Memory B cell (primary cell): ENCODE measurements around the gene MCF2L2.

Source experiments
- ATAC-seq: fragments of 150-1000 bp; cut with Tn5 transposase; 2 replicates; pipeline ENCODE4 v1.10.0; 2021; ENCODE audit warnings: low read depth, mild to moderate bottlenecking, moderate library complexity
- DNase-seq, 2 donors: peaks; one replicate each; pipeline ENCODE4 v3.0.0; 2022; ENCODE audit warnings: low spot score in 2 of 2
- H3K27ac Mint-ChIP-seq: one replicate; pipeline ENCODE4 v1.8.0; 2022; ENCODE audit warnings: mild to moderate bottlenecking, moderate library complexity, mixed read lengths
- H3K27me3 Mint-ChIP-seq: one replicate; pipeline ENCODE4 v1.8.0; 2022; ENCODE audit warnings: mixed read lengths
- H3K36me3 Mint-ChIP-seq: one replicate; pipeline ENCODE4 v1.8.0; 2022; ENCODE audit warnings: mild to moderate bottlenecking, mixed read lengths
- H3K4me1 Mint-ChIP-seq: one replicate; pipeline ENCODE4 v1.8.0; 2022; ENCODE audit warnings: mixed read lengths
- H3K4me3 Mint-ChIP-seq: one replicate; pipeline ENCODE4 v1.8.0; 2022; ENCODE audit warnings: mild to moderate bottlenecking, moderate library complexity, mixed read lengths
- H3K9me3 Mint-ChIP-seq: one replicate; pipeline ENCODE4 v1.8.0; 2022; ENCODE audit warnings: mixed read lengths

Gene MCF2L2

DNA sequence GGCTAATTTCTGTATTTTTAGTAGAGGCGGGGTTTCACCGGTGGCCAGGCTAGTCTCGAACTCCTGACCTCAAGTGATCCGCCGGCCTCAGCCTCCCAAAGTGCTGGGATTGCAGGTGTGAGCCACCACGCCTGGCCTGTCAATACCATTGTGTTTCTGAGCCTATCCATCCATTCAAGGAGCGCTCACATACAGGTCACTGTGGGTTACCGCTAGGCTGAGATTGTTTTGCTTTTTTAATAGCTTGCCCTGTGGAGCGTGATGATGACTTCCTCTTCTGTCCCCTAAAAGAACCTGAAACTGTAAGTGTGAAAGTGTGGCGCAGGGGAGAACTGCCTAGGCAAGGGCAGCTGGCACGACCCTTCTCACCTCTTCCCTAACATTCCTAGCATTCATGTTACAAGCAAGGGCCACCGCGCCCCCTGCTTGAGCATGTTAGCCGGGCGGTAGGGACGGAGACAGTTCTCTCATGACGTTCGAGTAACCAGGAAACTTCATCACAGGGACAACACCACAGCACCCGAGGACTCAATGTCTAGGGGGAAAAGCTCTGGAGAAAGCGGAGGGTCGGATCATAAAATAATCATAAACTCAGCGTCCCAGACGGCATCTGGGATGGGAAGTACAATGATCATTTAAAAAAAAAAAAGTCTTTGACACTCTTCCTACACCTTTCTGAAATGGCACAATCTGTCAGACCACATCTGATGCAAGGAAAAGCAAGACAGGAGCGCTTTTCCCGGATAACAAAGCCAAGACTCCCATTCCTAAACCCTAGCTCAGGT lies 266.7 kb downstream of the MCF2L2 start:
- ATAC-seq = peak; percentile 90
- H3K4me3 Mint-ChIP-seq = peak overlapping the region; percentile 75
- H3K9me3 Mint-ChIP-seq = peaks cover 6% of the 10 kb centered on the region
- H3K4me1 Mint-ChIP-seq = peaks cover 16% of the 10 kb centered on the region
- peak overlapping the region; percentile 90 for H3K27ac Mint-ChIP-seq
- H3K27me3 Mint-ChIP-seq = peaks cover 25% of the 10 kb centered on the region
- peak; percentile 63 to 73 for DNase-seq
- H3K36me3 Mint-ChIP-seq = peaks cover 2% of the 10 kb centered on the region

DNA sequence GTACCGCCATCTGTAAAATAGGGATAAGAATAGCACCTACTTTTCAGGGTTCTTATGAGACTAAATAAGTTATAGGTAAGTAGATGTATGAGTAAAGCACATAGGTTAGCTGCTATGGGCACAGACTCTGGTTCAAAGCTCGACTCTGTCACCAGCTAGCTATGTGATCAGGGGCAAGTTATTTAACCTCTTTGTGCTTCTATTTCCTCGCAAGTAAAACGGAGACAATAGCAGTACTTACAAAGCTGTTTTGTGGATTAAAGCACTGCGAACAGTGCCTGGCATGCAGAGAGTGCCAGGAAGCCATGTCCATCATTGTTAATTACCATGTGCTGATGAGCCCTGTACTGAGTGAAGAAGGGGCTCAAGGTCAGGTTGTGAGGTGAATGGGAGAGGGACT lies 267.8 kb downstream of the MCF2L2 start:
- peaks cover 16% of the 10 kb centered on the region for H3K4me1 Mint-ChIP-seq
- peaks cover 31% of the 10 kb centered on the region for H3K27me3 Mint-ChIP-seq
- peaks cover 2% of the 10 kb centered on the region for H3K36me3 Mint-ChIP-seq
- DNase-seq (no peak), ATAC-seq (no peak)
- no peak overlapping the region for H3K27ac Mint-ChIP-seq
- H3K4me3 Mint-ChIP-seq = no peak overlapping the region
- H3K9me3 Mint-ChIP-seq = peaks cover 6% of the 10 kb centered on the region

DNA sequence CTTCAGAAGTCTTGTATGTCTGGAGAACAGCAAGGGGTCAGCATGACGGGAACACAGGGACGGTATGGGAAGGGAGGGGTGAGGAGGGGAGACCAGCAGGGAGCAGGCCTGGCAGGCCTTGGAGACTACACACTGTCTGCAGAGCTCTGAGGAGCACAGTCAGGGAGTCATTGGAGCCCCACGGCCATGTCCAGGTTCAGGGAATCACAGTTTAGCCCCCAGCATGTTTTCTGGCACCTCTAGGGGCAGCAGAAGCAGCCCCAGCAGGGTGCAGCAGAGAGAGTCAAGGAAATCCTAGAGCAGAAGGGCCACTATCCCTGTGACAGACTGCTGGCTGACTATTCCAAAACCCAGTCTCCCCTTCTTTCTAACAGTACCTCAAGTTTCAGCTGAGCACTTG lies 269.1 kb downstream of the MCF2L2 start:
- Mint-ChIP-seq H3K9me3 (peaks cover 6% of the 10 kb centered on the region), H3K4me3 (no peak overlapping the region), H3K4me1 (peaks cover 16% of the 10 kb centered on the region), H3K36me3 (peaks cover 2% of the 10 kb centered on the region), H3K27me3 (peaks cover 35% of the 10 kb centered on the region), H3K27ac (no peak overlapping the region)
- DNase-seq (no peak), ATAC-seq (no peak)

DNA sequence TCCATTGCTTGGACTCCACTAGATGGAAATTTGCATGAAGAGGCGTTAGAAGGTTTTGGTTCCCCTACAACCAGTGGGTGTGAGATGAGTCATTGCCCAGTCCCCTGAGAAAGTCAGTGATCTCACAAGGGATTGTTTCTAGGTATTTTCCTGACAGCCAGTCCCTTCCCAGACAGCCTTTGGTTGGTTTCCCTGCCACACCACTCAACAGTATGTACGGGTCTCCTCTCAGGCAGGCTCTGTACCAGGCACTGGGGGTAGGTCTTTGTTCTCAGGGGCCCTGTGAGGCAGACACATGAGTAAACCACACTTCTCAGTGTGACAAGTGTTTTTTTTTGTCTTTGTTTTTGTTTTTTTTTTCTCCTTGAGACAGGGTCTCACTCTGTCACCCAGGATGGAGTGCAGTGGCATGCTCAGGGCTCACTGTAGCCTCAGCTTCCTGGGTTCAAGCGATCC lies 269.8 kb downstream of the MCF2L2 start:
- ATAC-seq (peak; percentile 16), DNase-seq (no peak)
- peaks cover 2% of the 10 kb centered on the region for H3K36me3 Mint-ChIP-seq
- peaks cover 6% of the 10 kb centered on the region for H3K9me3 Mint-ChIP-seq
- H3K4me3 Mint-ChIP-seq = no peak overlapping the region
- H3K27ac Mint-ChIP-seq = no peak overlapping the region
- peaks cover 16% of the 10 kb centered on the region for H3K4me1 Mint-ChIP-seq
- H3K27me3 Mint-ChIP-seq = peaks cover 41% of the 10 kb centered on the region

DNA sequence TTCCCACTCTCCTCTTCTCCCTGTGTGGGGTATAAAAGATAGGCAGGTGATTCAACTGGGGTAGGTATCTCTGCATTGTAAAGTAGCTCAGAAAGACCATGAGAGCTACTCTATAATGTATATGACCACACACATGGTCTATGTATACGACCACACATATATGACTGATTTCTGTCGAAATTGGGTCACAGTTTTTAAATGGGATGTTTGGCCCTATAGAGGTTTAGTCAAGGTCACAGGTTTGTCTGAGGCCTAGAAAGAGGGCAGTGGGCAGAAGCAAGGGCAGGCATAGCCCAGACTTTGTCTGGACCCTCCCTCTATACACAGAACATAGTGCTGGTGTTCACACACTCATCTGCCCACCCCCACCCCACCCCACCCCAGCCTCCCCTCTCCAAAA lies 270.3 kb downstream of the MCF2L2 start:
- DNase-seq (no peak), ATAC-seq (no peak)
- Mint-ChIP-seq H3K9me3 (peaks cover 6% of the 10 kb centered on the region), H3K4me1 (peaks cover 16% of the 10 kb centered on the region), H3K36me3 (peaks cover 2% of the 10 kb centered on the region), H3K27me3 (peaks cover 43% of the 10 kb centered on the region), H3K27ac (no peak overlapping the region), H3K4me3 (no peak overlapping the region)

DNA sequence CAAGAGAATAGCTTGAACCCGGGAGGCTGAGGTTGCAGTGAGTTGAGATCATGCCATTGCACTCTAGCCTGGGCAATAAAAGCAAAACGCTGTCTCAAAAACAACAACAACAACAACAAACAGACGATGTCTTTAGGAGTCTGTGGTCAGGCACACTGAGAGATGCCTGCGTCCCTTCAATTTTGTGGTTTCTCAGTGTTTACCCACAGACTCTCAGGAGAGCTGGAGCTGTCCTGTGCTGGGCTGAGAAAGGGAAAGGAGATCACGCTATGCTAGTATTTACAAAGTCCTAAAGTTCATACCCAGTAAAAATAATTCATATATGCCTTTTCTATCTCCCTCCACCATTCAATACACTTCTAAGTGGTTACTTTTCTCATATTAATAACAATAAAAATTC lies 272.2 kb downstream of the MCF2L2 start:
- Mint-ChIP-seq H3K9me3 (peaks cover 6% of the 10 kb centered on the region), H3K27me3 (peaks cover 44% of the 10 kb centered on the region), H3K27ac (no peak overlapping the region), H3K4me1 (peaks cover 7% of the 10 kb centered on the region), H3K4me3 (no peak overlapping the region), H3K36me3 (peaks cover 2% of the 10 kb centered on the region)
- DNase-seq = no peak
- no peak for ATAC-seq

DNA sequence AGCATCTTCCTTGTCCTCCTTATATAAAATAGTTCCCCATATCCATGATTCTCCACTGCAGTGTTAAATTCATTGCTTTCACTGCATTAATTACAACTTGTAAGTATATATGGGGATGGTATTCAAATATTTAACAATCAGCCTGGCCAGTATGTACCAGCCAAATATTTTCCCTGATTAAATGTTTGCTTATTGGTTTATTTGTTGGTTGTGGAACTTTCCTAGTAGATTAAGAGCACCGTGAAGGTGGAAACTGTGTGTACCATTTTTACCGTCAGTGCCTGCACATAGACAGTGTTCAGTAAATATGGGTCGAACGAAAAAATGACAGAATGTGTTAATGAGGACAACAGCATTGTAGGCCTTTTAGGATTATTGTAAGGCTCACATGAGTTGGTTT lies 272.9 kb downstream of the MCF2L2 start:
- ATAC-seq (no peak), DNase-seq (no peak)
- H3K4me3 Mint-ChIP-seq = no peak overlapping the region
- H3K27me3 Mint-ChIP-seq = peaks cover 49% of the 10 kb centered on the region
- peaks cover 6% of the 10 kb centered on the region for H3K9me3 Mint-ChIP-seq
- H3K4me1 Mint-ChIP-seq = peaks cover 7% of the 10 kb centered on the region
- H3K27ac Mint-ChIP-seq = no peak overlapping the region
- peaks cover 2% of the 10 kb centered on the region for H3K36me3 Mint-ChIP-seq

DNA sequence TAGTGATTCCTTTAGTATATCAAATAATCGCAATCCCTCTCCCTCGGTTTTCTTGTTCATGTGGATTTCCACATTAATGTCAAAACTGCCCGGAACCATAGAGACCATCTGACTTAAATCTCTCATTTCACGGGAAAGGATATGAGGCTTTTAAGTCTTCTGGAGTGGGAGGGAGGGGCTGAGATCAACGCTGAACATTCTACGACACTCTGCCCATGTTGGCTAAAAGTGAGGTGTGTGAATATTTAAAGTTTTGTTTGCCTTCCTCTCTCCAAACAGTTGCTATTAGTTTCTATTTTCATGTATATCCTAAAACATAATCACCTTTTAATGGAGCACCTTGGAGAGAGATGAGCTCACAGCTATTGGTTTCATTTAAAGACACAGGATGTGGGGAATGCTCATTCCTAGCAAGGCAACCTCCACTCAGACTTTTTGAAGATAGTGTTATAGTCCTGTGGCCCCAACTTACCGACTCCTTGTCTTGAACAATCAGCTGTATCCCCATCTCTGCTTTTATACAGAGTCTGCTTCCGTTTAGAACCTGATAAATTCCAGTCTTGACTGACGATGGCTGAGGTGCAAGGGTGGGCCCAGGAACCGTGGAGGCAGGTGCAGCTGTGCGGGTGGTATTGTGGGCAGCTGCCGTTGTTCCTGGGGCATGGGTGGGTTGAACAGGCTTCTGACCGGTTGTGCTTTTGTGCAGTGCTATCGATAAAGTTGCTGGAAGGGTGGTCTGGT lies 275.0 kb downstream of the MCF2L2 start:
- no peak for DNase-seq
- H3K27ac Mint-ChIP-seq = no peak overlapping the region
- H3K36me3 Mint-ChIP-seq = no peaks in the 10 kb centered on the region
- no peaks in the 10 kb centered on the region for H3K4me1 Mint-ChIP-seq
- peaks cover 50% of the 10 kb centered on the region for H3K27me3 Mint-ChIP-seq
- ATAC-seq = no peak
- no peak overlapping the region for H3K4me3 Mint-ChIP-seq
- H3K9me3 Mint-ChIP-seq = peaks cover 9% of the 10 kb centered on the region

DNA sequence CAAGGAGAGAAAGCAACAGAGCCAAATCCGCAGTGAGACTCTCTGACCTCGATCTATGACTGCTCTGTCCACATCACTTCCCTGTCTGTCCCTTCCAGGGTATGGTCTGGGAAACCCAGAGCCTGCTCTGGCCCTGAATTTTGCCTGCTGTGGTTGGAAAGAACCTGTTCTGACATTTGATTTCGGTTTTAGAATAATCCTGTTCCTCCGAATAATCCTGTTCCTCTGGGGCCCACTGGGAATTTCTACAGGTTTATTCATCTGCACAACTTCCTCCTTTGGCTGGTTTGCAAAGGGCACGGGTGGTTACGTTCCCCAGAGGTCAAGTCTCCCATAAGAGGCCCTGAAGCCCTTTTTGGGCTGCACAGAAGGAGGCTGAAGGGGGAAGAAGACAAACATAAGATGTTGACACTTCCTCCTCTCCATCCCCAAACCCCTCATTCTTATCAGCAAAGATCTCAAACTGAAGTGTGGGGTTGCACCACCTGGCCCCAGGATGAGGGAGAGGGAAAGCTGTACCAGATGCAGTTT lies 276.5 kb downstream of the MCF2L2 start:
- Mint-ChIP-seq H3K4me3 (no peak overlapping the region), H3K9me3 (peaks cover 4% of the 10 kb centered on the region), H3K27ac (no peak overlapping the region), H3K4me1 (no peaks in the 10 kb centered on the region), H3K36me3 (no peaks in the 10 kb centered on the region), H3K27me3 (peaks cover 48% of the 10 kb centered on the region)
- ATAC-seq (no peak), DNase-seq (no peak)

DNA sequence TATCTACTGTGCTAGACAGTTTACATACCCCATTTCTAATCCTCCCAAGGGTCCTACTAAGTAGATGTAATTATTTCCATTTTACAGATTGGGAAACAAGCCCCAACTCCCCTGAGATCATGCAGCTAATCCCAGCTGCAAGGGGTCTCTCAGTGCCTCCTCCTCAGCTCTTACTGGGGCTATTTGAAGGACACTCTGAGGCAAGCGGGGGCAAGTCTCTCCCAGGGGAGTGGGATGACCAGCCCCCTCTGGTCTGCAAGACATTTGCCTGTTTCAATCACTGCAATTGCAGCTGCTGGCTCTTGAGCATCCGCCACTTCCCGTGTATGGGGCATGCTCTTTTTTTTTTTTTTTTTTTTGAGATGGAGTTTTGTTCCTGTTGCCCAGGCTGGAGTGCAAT lies 277.3 kb downstream of the MCF2L2 start:
- no peaks in the 10 kb centered on the region for H3K4me1 Mint-ChIP-seq
- H3K27ac Mint-ChIP-seq = no peak overlapping the region
- peaks cover 4% of the 10 kb centered on the region for H3K9me3 Mint-ChIP-seq
- no peak for DNase-seq
- H3K27me3 Mint-ChIP-seq = peaks cover 43% of the 10 kb centered on the region
- no peaks in the 10 kb centered on the region for H3K36me3 Mint-ChIP-seq
- ATAC-seq = no peak
- no peak overlapping the region for H3K4me3 Mint-ChIP-seq

DNA sequence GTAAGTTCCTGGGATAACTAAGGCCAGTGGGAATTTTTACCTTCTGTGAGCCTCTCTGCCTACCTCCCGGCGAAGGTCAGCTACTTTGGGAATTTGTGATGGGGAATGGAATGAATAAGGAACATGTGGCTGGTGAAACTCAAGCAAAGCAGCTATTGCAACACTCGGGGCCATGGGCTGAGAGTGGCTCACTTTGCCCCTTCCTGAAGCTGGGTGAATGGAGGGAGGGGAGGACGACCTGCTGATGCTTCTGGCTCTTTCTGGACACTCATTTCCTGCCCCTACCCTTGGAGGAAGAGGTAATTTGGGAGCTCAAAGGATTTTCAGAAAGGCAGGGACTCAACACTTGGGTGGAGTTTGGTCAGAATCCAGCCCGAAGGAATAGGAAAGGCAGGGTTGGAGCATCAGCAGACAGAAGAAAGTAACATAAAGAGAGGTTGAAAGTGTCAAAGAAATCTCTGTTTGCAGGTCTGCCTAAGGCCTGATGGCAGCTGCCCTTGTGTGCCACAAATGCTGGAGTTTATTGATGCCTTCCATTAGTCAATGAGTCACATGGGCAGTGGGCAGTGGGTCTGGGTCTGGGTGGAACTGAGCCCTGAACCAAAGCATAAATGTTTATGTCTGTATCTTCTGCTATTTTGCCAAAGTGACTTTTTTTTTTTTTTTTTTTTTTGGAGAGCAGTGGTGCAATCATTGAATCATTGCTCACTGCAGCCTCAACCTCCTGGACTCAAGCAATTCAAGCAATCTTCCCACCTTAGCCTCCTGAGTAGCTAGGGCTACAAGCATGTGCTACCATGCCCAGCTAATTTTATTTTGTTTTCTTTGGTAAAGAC lies 278.3 kb downstream of the MCF2L2 start:
- no peaks in the 10 kb centered on the region for H3K36me3 Mint-ChIP-seq
- H3K4me3 Mint-ChIP-seq = no peak overlapping the region
- peaks cover 4% of the 10 kb centered on the region for H3K9me3 Mint-ChIP-seq
- ATAC-seq (no peak), DNase-seq (no peak)
- peaks cover 39% of the 10 kb centered on the region for H3K27me3 Mint-ChIP-seq
- no peaks in the 10 kb centered on the region for H3K4me1 Mint-ChIP-seq
- H3K27ac Mint-ChIP-seq = no peak overlapping the region

DNA sequence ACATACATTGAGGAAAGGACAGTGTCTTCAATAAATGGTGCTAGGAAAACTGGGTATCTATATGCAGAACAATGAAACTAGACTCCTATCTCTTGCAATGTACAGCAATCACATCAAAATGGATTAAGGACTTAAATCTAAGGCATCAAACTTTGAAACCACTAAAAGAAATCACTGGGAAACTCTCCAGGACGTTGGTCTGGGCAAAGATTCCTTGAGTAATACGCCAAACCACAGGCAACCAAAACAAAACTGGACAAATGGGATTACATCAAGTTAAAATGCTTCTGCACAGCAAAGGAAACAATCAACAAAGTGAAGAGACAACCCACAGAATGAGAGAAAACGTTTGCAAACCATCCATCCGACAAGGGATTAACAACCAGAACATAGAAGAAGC lies 280.4 kb downstream of the MCF2L2 start:
- DNase-seq (no peak), ATAC-seq (no peak)
- Mint-ChIP-seq H3K9me3 (peaks cover 4% of the 10 kb centered on the region), H3K27ac (no peak overlapping the region), H3K4me3 (no peak overlapping the region), H3K27me3 (peaks cover 42% of the 10 kb centered on the region), H3K4me1 (peaks cover 3% of the 10 kb centered on the region), H3K36me3 (peaks cover 3% of the 10 kb centered on the region)

DNA sequence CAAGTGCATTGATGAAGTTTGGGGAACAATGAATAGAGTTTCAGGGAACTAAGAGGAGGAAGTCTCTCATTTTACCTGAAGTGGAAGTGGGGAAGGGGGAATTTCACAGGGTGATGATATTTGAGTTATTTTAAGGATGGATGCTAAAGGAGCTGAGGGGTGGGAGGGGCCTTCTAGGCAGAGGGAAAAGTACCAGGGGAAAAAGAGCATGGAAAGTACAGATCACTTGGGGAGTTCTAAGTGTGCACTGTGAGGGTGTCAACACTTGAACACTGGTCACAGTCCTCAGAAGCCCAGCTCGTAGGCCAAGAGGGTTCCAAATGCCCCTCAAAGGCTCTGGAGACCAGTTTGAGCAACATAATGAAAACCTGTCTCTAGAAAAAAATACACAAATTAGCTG lies 284.1 kb downstream of the MCF2L2 start:
- Mint-ChIP-seq H3K4me1 (peaks cover 3% of the 10 kb centered on the region), H3K27me3 (peaks cover 36% of the 10 kb centered on the region), H3K36me3 (peaks cover 3% of the 10 kb centered on the region), H3K4me3 (no peak overlapping the region), H3K27ac (no peak overlapping the region), H3K9me3 (peaks cover 4% of the 10 kb centered on the region)
- DNase-seq = no peak
- ATAC-seq = no peak

DNA sequence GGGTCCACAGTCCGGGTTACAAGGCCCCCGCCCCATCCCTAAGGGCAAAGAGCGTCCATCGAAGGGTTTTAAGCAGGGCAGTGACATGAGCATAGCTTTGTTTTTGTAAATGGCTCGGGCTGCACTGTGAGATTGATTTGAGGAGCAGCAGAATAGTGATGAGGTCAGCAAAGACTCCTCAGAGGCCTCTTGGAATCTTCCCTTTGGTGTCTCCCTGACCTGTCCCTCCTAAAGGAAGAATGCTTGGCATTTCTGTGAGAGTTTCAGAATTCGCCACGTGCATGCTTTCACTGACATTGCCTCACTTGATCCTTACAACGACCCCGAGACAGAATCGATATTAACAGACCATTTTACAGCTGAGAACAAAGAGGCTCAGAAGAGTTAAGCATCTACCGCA lies 286.2 kb downstream of the MCF2L2 start:
- peaks cover 37% of the 10 kb centered on the region for H3K27me3 Mint-ChIP-seq
- no peak overlapping the region for H3K4me3 Mint-ChIP-seq
- no peak for DNase-seq
- ATAC-seq = no peak
- H3K9me3 Mint-ChIP-seq = peaks cover 5% of the 10 kb centered on the region
- peaks cover 3% of the 10 kb centered on the region for H3K36me3 Mint-ChIP-seq
- H3K4me1 Mint-ChIP-seq = peaks cover 3% of the 10 kb centered on the region
- no peak overlapping the region for H3K27ac Mint-ChIP-seq
